ENCODE data around the gene KCTD2. TPM values are rescaled to one million over a fixed set of nuclear protein-coding genes. Genes with fewer than 3 reads are reported as not detected.

The KCTD2 gene
- total RNA-seq, 4 donors from 2014 or later: 29.4 to 51.1 (median 41.8) TPM

DNA sequence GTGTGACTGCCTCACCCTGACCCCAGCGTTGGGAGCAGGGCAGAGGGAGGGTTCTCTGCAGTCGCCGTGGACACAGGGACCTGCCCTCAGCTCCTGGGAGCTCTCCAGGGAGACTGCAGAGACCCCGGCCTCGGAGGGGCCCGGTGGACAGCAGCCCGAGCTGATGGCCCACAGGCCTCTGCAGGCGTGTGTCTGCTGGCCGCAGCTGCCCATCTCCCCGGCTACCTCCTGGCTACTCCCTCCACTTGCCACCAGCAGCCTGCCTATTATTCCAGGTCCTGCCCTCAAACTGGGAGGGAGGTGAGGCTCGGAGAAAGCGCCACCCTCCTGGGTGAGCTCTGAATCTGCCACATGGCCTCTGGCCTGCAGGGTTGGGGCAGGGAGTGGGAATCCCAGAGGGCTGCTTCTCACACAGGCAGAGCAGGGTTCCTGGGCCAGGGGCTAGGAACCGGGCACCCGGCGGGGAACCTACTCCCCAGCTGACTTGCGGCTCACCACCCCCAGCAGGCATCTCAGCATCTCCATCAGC lies 47.9 kb downstream of the KCTD2 start:
- H3K27ac ChIP-seq: peak overlapping the region in 1 of 4 donors; percentile 34

GRCh38 chr17:75096082-75096625 lies 49.1 kb downstream of the KCTD2 start:
- H3K4me3 ChIP-seq: no peak overlapping the region
- H3K27me3 ChIP-seq: no peaks in the 10 kb centered on the region
- no peaks in the 10 kb centered on the region for H3K9me3 ChIP-seq
- peak overlapping the region in 3 of 4 donors; percentile 46 to 56 (median 47) for H3K27ac ChIP-seq
- DNase-seq (peak; percentile 56 to 79), ATAC-seq (peak; percentile 69 to 90)
- in situ Hi-C loops (cut with MboI; ENCODE audit: low sequenced_read_pairs in 4 of 4): no loop called here
- intact Hi-C loops (cut with DNase I; ENCODE audit: low total_unique reads): no loop called here
- peaks cover 13 to 14% of the 10 kb centered on the region in 2 donors for H3K4me1 ChIP-seq
- TF ChIP-seq POLR2A (IDR thresholded peaks at IDR 0.05): no peak
- TF ChIP-seq, protein P1, sequence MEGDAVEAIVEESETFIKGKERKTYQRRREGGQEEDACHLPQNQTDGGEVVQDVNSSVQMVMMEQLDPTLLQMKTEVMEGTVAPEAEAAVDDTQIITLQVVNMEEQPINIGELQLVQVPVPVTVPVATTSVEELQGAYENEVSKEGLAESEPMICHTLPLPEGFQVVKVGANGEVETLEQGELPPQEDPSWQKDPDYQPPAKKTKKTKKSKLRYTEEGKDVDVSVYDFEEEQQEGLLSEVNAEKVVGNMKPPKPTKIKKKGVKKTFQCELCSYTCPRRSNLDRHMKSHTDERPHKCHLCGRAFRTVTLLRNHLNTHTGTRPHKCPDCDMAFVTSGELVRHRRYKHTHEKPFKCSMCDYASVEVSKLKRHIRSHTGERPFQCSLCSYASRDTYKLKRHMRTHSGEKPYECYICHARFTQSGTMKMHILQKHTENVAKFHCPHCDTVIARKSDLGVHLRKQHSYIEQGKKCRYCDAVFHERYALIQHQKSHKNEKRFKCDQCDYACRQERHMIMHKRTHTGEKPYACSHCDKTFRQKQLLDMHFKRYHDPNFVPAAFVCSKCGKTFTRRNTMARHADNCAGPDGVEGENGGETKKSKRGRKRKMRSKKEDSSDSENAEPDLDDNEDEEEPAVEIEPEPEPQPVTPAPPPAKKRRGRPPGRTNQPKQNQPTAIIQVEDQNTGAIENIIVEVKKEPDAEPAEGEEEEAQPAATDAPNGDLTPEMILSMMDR (IDR thresholded peaks at IDR 0.05 in 4 of 5, conservative IDR thresholded peaks at IDR 0.05 in 1 of 5): no peak
- H3K36me3 ChIP-seq: peaks cover 0 to 5% of the 10 kb centered on the region in 2 donors

More for the DNA sequence above, 47.9 kb downstream of the KCTD2 start:
- Histone ChIP-seq H3K4me1 (peaks cover 19 to 21% of the 10 kb centered on the region in 2 donors), H3K36me3 (no peaks in the 10 kb centered on the region), H3K9me3 (no peaks in the 10 kb centered on the region), H3K4me3 (no peak overlapping the region), H3K27me3 (no peaks in the 10 kb centered on the region)
- ATAC-seq: no peak
- TF ChIP-seq, protein P1 (IDR thresholded peaks at IDR 0.05 in 4 of 5, conservative IDR thresholded peaks at IDR 0.05 in 1 of 5): no peak
- TF ChIP-seq POLR2A (IDR thresholded peaks at IDR 0.05): no peak
- in situ Hi-C loops (cut with MboI; ENCODE audit: low sequenced_read_pairs in 4 of 4) (no loop called here), intact Hi-C loops (cut with DNase I; ENCODE audit: low total_unique reads) (no loop called here)
- no peak for DNase-seq

DNA sequence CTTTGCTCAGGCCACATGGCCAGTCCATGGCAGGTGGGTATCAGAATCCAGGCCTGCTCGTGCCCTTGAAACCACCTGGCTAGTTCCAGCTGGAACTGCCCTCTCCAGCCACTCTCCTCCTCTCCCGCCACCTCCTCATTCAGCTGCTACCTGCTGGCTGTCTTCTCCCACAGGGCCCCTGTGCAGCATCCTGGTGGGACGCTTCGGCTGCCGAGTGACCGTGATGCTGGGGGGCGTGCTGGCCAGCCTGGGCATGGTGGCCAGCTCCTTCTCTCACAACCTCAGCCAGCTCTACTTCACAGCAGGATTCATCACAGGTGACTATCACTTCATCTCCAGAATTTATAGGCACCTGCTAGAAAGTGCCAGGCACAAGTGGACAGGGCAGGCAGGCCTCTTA lies 50.8 kb downstream of the KCTD2 start:
- H3K4me3 ChIP-seq: no peak overlapping the region
- TF ChIP-seq POLR2A (IDR thresholded peaks at IDR 0.05): no peak
- no peaks in the 10 kb centered on the region for H3K27me3 ChIP-seq
- no peak for DNase-seq
- in situ Hi-C loops (cut with MboI; ENCODE audit: low sequenced_read_pairs in 4 of 4) (no loop called here), intact Hi-C loops (cut with DNase I; ENCODE audit: low total_unique reads) (no loop called here)
- no peak overlapping the region for H3K27ac ChIP-seq
- ATAC-seq: no peak
- no peaks in the 10 kb centered on the region for H3K9me3 ChIP-seq
- peaks cover 6 to 8% of the 10 kb centered on the region in 2 donors for H3K4me1 ChIP-seq
- peaks cover 0 to 5% of the 10 kb centered on the region in 2 donors for H3K36me3 ChIP-seq

DNA sequence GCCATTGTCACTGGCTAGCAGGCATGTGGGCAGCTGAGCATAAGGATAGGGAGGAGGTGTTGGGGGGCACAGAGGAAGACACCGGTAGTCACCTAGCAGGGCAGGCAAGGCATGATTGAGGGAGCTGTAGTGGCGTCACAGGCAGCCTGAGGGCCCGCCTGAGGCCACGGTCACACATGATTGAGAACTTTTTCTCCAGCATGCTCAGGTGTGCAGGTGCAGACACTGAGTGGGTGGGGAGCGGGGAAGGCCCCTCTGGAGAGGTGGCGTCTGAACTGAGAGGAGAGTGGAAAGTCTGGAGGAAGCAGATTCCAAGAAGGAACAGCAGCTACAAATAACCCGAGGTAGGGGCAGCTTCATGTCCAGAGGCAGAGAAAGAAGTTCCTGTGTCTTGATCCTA lies 51.8 kb downstream of the KCTD2 start:
- ATAC-seq (no peak), DNase-seq (no peak)
- H3K4me1 ChIP-seq: peaks cover 6 to 8% of the 10 kb centered on the region in 2 donors
- TF ChIP-seq, protein P1 (IDR thresholded peaks at IDR 0.05 in 4 of 5, conservative IDR thresholded peaks at IDR 0.05 in 1 of 5): no peak
- no peak for TF ChIP-seq POLR2A (IDR thresholded peaks at IDR 0.05)
- in situ Hi-C loops (cut with MboI; ENCODE audit: low sequenced_read_pairs in 4 of 4) (no loop called here), intact Hi-C loops (cut with DNase I; ENCODE audit: low total_unique reads) (no loop called here)
- no peaks in the 10 kb centered on the region for H3K27me3 ChIP-seq
- peaks cover 0 to 5% of the 10 kb centered on the region in 2 donors for H3K36me3 ChIP-seq
- H3K9me3 ChIP-seq: no peaks in the 10 kb centered on the region
- no peak overlapping the region for H3K4me3 ChIP-seq
- H3K27ac ChIP-seq: no peak overlapping the region

GRCh38 chr17:75099881-75100595 lies 53.0 kb downstream of the KCTD2 start:
- no peaks in the 10 kb centered on the region for H3K27me3 ChIP-seq
- no peak overlapping the region for H3K4me3 ChIP-seq
- in situ Hi-C loops (cut with MboI; ENCODE audit: low sequenced_read_pairs in 4 of 4) (no loop called here), intact Hi-C loops (cut with DNase I; ENCODE audit: low total_unique reads) (no loop called here)
- no peak overlapping the region for H3K27ac ChIP-seq
- DNase-seq (no peak), ATAC-seq (no peak)
- no peaks in the 10 kb centered on the region for H3K9me3 ChIP-seq
- TF ChIP-seq, protein P1 (IDR thresholded peaks at IDR 0.05 in 4 of 5, conservative IDR thresholded peaks at IDR 0.05 in 1 of 5): no peak
- no peak for TF ChIP-seq POLR2A (IDR thresholded peaks at IDR 0.05)
- peaks cover 0 to 5% of the 10 kb centered on the region in 2 donors for H3K36me3 ChIP-seq
- peaks cover 6 to 8% of the 10 kb centered on the region in 2 donors for H3K4me1 ChIP-seq
